Spleen (tissue), 11 donors: ENCODE measurements around the gene LENEP. TPM values are rescaled to one million over a fixed set of nuclear protein-coding genes. Genes with fewer than 3 reads are reported as not detected.

Experiments used
- DNase-seq: peaks from one replicate; pipeline ENCODE4 v3.0.0-alpha.2; 2020
- H3K27ac ChIP-seq, 8 donors: fragments of 200-600 bp; sonication (generic) in 7 of 8; 1 replicate in 4 of 8; 2 replicates in 4 of 8; pipeline versions ENCODE4 v1.5.0 to v1.8.0; 2016 to 2021; ENCODE audit warnings: inconsistent platforms in 4 of 8, mild to moderate bottlenecking in 4 of 8, moderate library complexity in 1 of 8
- H3K27me3 ChIP-seq, 7 donors: fragments of 200-600 bp; sonication (generic) in 6 of 7; replicated peaks in 1 of 7; 1 replicate in 4 of 7; 2 replicates in 3 of 7; pipeline versions ENCODE4 v1.5.0 to v1.8.0; 2016 to 2021; ENCODE audit warnings: inconsistent platforms in 3 of 7, mild to moderate bottlenecking in 1 of 7
- H3K36me3 ChIP-seq, 6 donors: fragments of 200-600 bp; sonication (generic) in 5 of 6; 1 replicate in 4 of 6; 2 replicates in 2 of 6; pipeline versions ENCODE4 v1.5.0 to v1.8.0; 2016 to 2021; ENCODE audit warnings: inconsistent platforms in 2 of 6
- H3K4me1 ChIP-seq, 6 donors: fragments of 200-600 bp; sonication (generic) in 5 of 6; 1 replicate in 3 of 6; 2 replicates in 3 of 6; pipeline versions ENCODE4 v1.5.0 to v1.8.0; 2016 to 2021; ENCODE audit warnings: inconsistent platforms in 3 of 6
- H3K4me3 ChIP-seq, 8 donors: fragments of 200-600 bp; sonication (generic) in 7 of 8; 1 replicate in 4 of 8; 2 replicates in 4 of 8; pipeline versions ENCODE4 v1.5.0 to v1.8.0; 2016 to 2021; ENCODE audit warnings: inconsistent platforms in 4 of 8, mild to moderate bottlenecking in 4 of 8, moderate library complexity in 2 of 8
- H3K9me3 ChIP-seq, 8 donors: fragments of 200-600 bp; sonication (generic) in 7 of 8; 1 replicate in 4 of 8; 2 replicates in 4 of 8; pipeline versions ENCODE4 v1.5.0 to v1.8.0; 2016 to 2021; ENCODE audit warnings: inconsistent platforms in 4 of 8
- CTCF ChIP-seq, 11 experiments: fragments of 200-600 bp in 7 of 11; fragments of 450-650 bp in 4 of 11; sonication (generic) in 4 of 11; IDR thresholded peaks in 8 of 11; conservative IDR thresholded peaks in 3 of 11; 1 replicate in 7 of 11; 2 replicates in 4 of 11; pipeline versions ENCODE4 v1.4.0 to v1.8.0; 2016 to 2021; ENCODE audit warnings: antibody characterized with exemption in 11 of 11, inconsistent platforms in 4 of 11, mild to moderate bottlenecking in 1 of 11
- POLR2A ChIP-seq, 3 donors: fragments of 450-650 bp; IDR thresholded peaks; one replicate each; pipeline ENCODE4 v1.5.1; 2017; ENCODE audit warnings: antibody characterized with exemption in 3 of 3, mild to moderate bottlenecking in 1 of 3
- POLR2AphosphoS5 ChIP-seq, 3 donors: sonication (generic); formaldehyde crosslinking; IDR thresholded peaks; one replicate each; pipeline ENCODE4 v1.5.1; 2017; ENCODE audit warnings: antibody characterized with exemption in 3 of 3
- WGBS, 5 donors: extraction: QIAGEN DNeasy Blood & Tissue Kit in 3 of 5; methylation state at CpG; one replicate each; pipeline versions ENCODE4 v1.1.5 to v1.1.7; 2013 to 2018; 5-methylcytosine and 5-hydroxymethylcytosine counted together
- intact Hi-C: fragments of 100-400 bp; cut with DNase I; formaldehyde crosslinking; loops from one replicate; pipeline ENCODE4 v1.15.0; 2023; ENCODE audit warnings: low total_unique reads
- polyA plus RNA-seq, 3 donors: library from polyadenylated mRNA; stranded (reverse); fragments of 200-250 nt; gene quantifications; one replicate each; pipeline ENCODE4 v1.2.1, GENCODE V29; 2013
- total RNA-seq, 7 donors: library from RNA; depleted of rRNA in 3 of 7; stranded (reverse); fragments of >200 nt in 3 of 7; fragmentation: NEBNext Ultra II Directional in 4 of 7; extraction: Animal tissue kit (Norgen Biotek cat#: 25700) in 4 of 7; gene quantifications; one replicate each; pipeline versions ENCODE4 v1.1.0 to v1.2.1, GENCODE V29; 2016 to 2021
- donor health status: healthy with polysubstance abuse.
- donor health status: DM: no; HTN: no; CAD: no; lungs with moderate emphysema.
- donor health status: DM: no; HTN: no; CAD: no.
- donor health status: Bipolar disorder and iron deficiency.
- donor health status: healthy.
- donor health status: DM: no; HTN: no; CAD: no.
- donor health status: DM: yes; HTN: yes; CAD: no.

Gene LENEP
- total and polyA plus RNA-seq, 10 donors = 0.60 TPM; not detected in 9

DNA sequence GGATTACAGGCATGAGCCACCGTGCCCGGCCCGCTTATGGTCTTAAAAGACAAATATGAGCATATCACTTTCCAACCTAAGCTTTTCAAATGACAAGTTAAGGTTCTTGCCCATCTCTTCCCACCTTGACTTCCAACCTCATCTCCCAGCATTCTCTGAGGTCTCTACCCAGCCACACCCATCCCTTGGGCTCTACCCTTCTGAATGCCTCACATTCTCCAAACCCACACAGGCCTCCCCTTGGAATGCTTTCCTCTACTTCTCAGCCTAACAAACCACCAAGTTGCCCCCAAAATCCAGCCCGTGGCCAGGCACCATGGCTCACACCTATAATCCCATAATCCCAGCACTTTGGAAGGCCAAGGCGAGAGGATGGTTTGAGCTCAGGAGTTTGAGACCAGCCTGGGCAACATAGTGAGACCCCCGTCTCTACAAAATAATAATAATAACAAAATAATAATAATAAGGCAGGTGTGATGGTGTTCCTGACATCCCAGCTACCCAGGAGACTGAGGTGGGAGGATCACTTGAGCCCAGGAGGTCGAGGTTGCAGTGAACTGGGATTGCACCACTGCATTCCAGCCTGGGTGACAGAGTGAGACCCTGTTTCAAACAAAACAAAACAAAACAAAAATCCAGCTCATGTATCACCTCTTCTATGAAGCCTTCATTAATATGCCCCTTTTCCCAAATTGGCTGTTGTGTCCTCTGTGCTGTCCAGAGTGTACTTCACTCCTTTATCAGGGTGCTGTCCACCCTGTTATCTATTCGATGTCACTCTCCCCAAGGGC is 28.9 kb downstream of the LENEP start:
- Histone ChIP-seq H3K4me1 (peaks cover 9 to 33% (median 22%) of the 10 kb centered on the region in 6 donors), H3K36me3 (no peaks in the 10 kb centered on the region), H3K4me3 (no peak overlapping the region), H3K9me3 (no peaks in the 10 kb centered on the region), H3K27me3 (no peaks in the 10 kb centered on the region), H3K27ac (no peak overlapping the region)
- intact Hi-C loops = no loop called here
- TF ChIP-seq CTCF (IDR thresholded peaks at IDR 0.05 in 8 of 11, conservative IDR thresholded peaks at IDR 0.05 in 3 of 11) = no peak
- TF ChIP-seq POLR2A (IDR thresholded peaks at IDR 0.05) = no peak
- no peak for TF ChIP-seq POLR2AphosphoS5 (IDR thresholded peaks at IDR 0.05)
- DNase-seq = no peak
- 77 to 90% (median 86%) methylated on average over 8 of the region's 8 CpGs for WGBS, 5 donors

DNA sequence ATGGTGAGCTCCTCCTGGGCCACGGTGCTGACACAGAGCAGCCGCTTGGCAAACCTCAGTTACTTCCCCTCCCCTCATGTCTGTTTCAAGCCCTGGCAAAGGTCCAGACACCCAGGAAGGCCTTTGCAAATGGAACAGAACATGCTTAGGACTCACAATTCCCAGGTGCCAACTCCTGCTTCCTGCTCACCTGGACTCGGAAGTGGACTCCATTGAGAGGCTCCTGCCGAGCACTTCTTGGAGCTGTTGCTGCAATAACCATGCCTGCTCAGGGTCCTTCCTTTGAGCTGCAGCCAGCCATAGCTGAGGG is 29.5 kb downstream of the LENEP start:
- H3K4me3 ChIP-seq = no peak overlapping the region
- intact Hi-C loops = no loop called here
- H3K4me1 ChIP-seq = peaks cover 5 to 28% (median 17%) of the 10 kb centered on the region in 6 donors
- H3K36me3 ChIP-seq = no peaks in the 10 kb centered on the region
- no peak overlapping the region for H3K27ac ChIP-seq
- H3K27me3 ChIP-seq = no peaks in the 10 kb centered on the region
- H3K9me3 ChIP-seq = no peaks in the 10 kb centered on the region
- TF ChIP-seq POLR2A (IDR thresholded peaks at IDR 0.05) (no peak), POLR2AphosphoS5 (IDR thresholded peaks at IDR 0.05) (no peak), CTCF (IDR thresholded peaks at IDR 0.05 in 8 of 11, conservative IDR thresholded peaks at IDR 0.05 in 3 of 11) (no peak)
- DNase-seq = no peak
- 54 to 71% (median 67%) methylated on average over 4 of the region's 4 CpGs for WGBS, 5 donors

- Histone ChIP-seq H3K27ac (no peak overlapping the region), H3K4me3 (no peak overlapping the region), H3K9me3 (no peaks in the 10 kb centered on the region), H3K27me3 (no peaks in the 10 kb centered on the region), H3K36me3 (no peaks in the 10 kb centered on the region), H3K4me1 (peaks cover 0 to 24% (median 9%) of the 10 kb centered on the region in 6 donors)
- 82 to 93% (median 89%) methylated on average over 5 of the region's 5 CpGs for WGBS, 5 donors
- TF ChIP-seq CTCF (IDR thresholded peaks at IDR 0.05 in 8 of 11, conservative IDR thresholded peaks at IDR 0.05 in 3 of 11) (no peak), POLR2AphosphoS5 (IDR thresholded peaks at IDR 0.05) (no peak), POLR2A (IDR thresholded peaks at IDR 0.05) (no peak)
- intact Hi-C loops = no loop called here
- no peak for DNase-seq
Observed at GRCh38 chr1:155023627-155024026, 30.2 kb downstream of the LENEP start.

DNA sequence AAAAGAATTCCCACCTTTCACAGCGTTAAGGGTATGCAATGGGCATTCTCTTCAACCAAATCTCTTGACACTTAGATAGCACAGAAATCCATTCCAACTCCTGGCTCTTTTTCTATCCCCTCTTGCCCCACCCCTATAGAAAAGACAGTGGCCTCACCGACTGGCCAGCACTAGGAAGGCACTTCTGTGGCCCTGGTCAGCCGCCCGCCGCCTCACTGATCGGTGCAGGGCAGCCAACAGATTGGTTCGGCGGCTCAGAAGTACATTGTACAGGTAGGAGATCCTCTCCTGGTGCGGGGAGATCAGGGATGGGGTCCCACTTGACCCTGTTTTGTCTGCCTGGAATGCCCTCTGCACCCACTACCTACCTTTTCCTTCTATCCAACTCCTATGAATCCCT is 30.9 kb downstream of the LENEP start:
- 86 to 92% (median 91%) methylated on average over 7 to 9 of the region's 9 CpGs for WGBS, 5 donors
- H3K27ac ChIP-seq = no peak overlapping the region
- H3K9me3 ChIP-seq = no peaks in the 10 kb centered on the region
- peaks cover 0 to 22% (median 3%) of the 10 kb centered on the region in 6 donors for H3K4me1 ChIP-seq
- DNase-seq = no peak
- intact Hi-C loops = no loop called here
- no peaks in the 10 kb centered on the region for H3K36me3 ChIP-seq
- TF ChIP-seq POLR2A (IDR thresholded peaks at IDR 0.05) (no peak), POLR2AphosphoS5 (IDR thresholded peaks at IDR 0.05) (no peak), CTCF (IDR thresholded peaks at IDR 0.05 in 8 of 11, conservative IDR thresholded peaks at IDR 0.05 in 3 of 11) (no peak)
- H3K4me3 ChIP-seq = no peak overlapping the region
- no peaks in the 10 kb centered on the region for H3K27me3 ChIP-seq
